GM23248 (cell line): Measurements from ENCODE around the gene ASCL5.

Experiments used
- EZH2 ChIP-seq: fragments of 200-600 bp; sonication (generic); IDR thresholded peaks from 2 replicates; pipeline ENCODE4 v1.6.1; 2018; ENCODE audit warnings: antibody characterized with exemption, mild to moderate bottlenecking; ENCODE audit not compliant: insufficient read depth, poor library complexity, severe bottlenecking
- EZH2phosphoT487 ChIP-seq: fragments of 200-600 bp; sonication (generic); IDR thresholded peaks from 2 replicates; pipeline ENCODE4 v1.6.1; 2018; ENCODE audit warnings: antibody characterized with exemption, moderate library complexity, mild to moderate bottlenecking, low read depth; ENCODE audit not compliant: insufficient read depth

GRCh38 chr1:201096041-201096461 lies 30.9 kb downstream of the ASCL5 start:
- TF ChIP-seq EZH2: no peak
- TF ChIP-seq EZH2phosphoT487: no peak
